ENCODE data around the gene RASAL2. TPM values are rescaled to one million over a fixed set of nuclear protein-coding genes. Genes with fewer than 3 reads are reported as not detected.
"Not testable (repeated sequence)": the region's sequence is repeated elsewhere in the genome, so short reads cannot be mapped to it uniquely, and the experiment has no call there.

The RASAL2 gene
- total and polyA plus RNA-seq, 12 donors = 2.4 to 31.5 (median 15.0) TPM

DNA sequence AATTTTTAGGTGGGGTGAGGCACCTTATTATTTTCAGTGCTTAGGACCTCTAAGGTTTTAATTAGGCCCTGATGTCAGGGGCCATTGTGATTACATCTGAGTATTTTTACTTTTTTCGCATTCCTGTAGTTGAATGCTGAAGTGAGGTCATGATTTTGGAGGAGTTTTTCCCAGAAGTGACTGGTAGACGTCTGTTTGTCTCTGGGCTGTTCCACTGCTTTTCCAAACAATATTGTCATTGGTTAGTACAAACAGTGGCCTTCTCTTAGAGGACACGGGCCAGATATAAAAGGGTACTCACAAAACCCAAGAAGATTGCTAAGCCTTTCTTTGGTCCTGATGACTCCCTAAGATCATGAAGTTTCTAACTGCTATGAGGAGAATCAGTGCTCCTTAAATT lies 7.6 kb upstream of the RASAL2 start:
- no peak overlapping the region for H3K27ac ChIP-seq

DNA sequence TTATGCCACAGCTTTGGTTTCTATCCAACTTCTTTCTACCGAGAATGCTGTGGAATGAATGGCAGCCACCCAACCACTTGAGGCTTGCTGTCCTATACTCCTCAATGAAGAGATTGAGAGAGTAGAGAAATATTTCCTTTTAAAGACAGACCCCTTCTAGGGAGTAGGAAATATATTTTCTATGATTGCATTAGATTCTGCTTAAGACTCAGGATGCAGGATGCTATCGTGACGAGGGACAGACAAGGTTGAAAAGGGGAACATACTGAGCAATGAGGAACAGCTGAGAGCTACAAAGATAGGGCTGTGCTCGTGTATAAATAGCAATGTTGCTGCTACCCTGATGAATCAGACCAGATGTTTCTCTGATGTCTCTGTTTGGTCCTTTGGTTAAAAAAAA lies 7.1 kb upstream of the RASAL2 start:
- no peak for TF ChIP-seq POLR2A (IDR thresholded peaks at IDR 0.05)
- no peak for TF ChIP-seq CTCF (IDR thresholded peaks at IDR 0.05)
- no peak overlapping the region for H3K27ac ChIP-seq
- no peaks in the 10 kb centered on the region for H3K4me1 ChIP-seq (replicated peaks in 1 of 2)
- no peaks in the 10 kb centered on the region for H3K36me3 ChIP-seq (replicated peaks in 1 of 2)
- intact Hi-C loops (cut with DNase I) = no loop called here
- DNase-seq = no peak
- no peak overlapping the region for H3K4me3 ChIP-seq
- H3K27me3 ChIP-seq = no peaks in the 10 kb centered on the region
- WGBS, 4 donors = 42 to 57% (median 51%) methylated on average over 4 of the region's 4 CpGs
- H3K9me3 ChIP-seq (replicated peaks in 1 of 3) = no peaks in the 10 kb centered on the region

More for the DNA sequence above, 7.6 kb upstream of the RASAL2 start:
- intact Hi-C loops (cut with DNase I) = no loop called here
- H3K4me3 ChIP-seq = no peak overlapping the region
- WGBS, 4 donors = 59 to 69% (median 66%) methylated on average over 3 of the region's 3 CpGs
- TF ChIP-seq CTCF (IDR thresholded peaks at IDR 0.05) = no peak
- no peak for TF ChIP-seq POLR2A (IDR thresholded peaks at IDR 0.05)
- H3K27me3 ChIP-seq = no peaks in the 10 kb centered on the region
- H3K4me1 ChIP-seq (replicated peaks in 1 of 2) = no peaks in the 10 kb centered on the region
- H3K36me3 ChIP-seq (replicated peaks in 1 of 2) = no peaks in the 10 kb centered on the region
- DNase-seq = no peak
- H3K9me3 ChIP-seq (replicated peaks in 1 of 3) = no peaks in the 10 kb centered on the region

DNA sequence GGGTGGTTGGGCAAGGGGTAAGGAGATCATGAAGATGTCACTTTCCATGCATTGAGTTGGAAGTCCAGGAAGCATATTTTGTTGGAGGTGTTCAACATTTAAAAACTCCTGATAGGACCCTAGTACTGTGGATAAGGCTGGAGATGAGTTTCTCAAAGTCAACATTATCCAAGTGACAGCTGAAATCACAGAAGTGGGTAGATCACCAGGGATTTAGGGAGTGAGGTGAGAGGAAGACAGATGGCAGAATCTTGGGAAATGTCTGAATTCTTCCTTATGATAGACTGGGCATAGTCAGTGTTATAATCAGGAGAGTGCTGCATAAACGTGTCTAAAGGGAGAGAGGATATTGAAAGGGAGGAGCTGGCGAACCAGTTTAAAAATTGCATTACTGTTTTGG lies 5.3 kb upstream of the RASAL2 start:
- no peaks in the 10 kb centered on the region for H3K36me3 ChIP-seq (replicated peaks in 1 of 2)
- WGBS, 4 donors = 83 to 94% (median 86%) methylated on average over 2 of the region's 2 CpGs
- H3K4me1 ChIP-seq (replicated peaks in 1 of 2) = peaks cover 3 to 4% of the 10 kb centered on the region in 2 donors
- intact Hi-C loops (cut with DNase I) = no loop called here
- no peak overlapping the region for H3K27ac ChIP-seq
- H3K27me3 ChIP-seq = no peaks in the 10 kb centered on the region
- TF ChIP-seq POLR2A (IDR thresholded peaks at IDR 0.05) = no peak
- no peak overlapping the region for H3K4me3 ChIP-seq
- no peaks in the 10 kb centered on the region for H3K9me3 ChIP-seq (replicated peaks in 1 of 3)
- DNase-seq = no peak

DNA sequence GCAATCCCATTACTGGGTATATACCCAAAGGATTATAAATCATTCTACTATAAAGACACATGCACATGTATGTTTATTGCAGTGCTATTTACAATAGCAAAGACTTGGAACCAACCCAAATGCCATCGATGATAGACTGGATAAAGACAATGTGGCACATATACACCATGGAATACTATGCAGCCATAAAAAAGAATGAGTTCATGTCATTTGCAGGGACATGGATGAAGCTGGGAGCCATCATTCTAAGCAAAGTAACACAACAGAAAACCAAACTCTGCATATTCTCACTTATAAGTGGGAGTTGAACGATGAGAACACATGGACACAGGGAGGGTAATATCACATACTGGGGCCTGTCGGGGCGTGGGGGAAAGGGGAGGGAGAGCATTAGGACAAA lies 2.5 kb upstream of the RASAL2 start:
- 93 to 97% (median 96%) methylated on average over 4 of the region's 4 CpGs for WGBS, 4 donors
- not testable (repeated sequence) for H3K36me3 ChIP-seq (replicated peaks in 1 of 2); H3K27ac ChIP-seq; H3K4me3 ChIP-seq; H3K27me3 ChIP-seq; H3K9me3 ChIP-seq (replicated peaks in 1 of 3); DNase-seq
- H3K4me1 ChIP-seq (replicated peaks in 1 of 2) = peaks cover 3 to 18% of the 10 kb centered on the region in 2 donors
- intact Hi-C loops (cut with DNase I) = loop anchor here in 1 of 2 donors (5.0 kb wide), 1 partner anchor 54 kb away; no protein-coding TSS in a partner anchor

- 83 to 85% (median 84%) methylated on average over 3 of the region's 3 CpGs for WGBS, 4 donors
- Histone ChIP-seq H3K4me1 (replicated peaks in 1 of 2) (peaks cover 3 to 18% of the 10 kb centered on the region in 2 donors), H3K4me3 (no peak overlapping the region), H3K27ac (no peak overlapping the region), H3K36me3 (replicated peaks in 1 of 2) (no peaks in the 10 kb centered on the region), H3K27me3 (no peaks in the 10 kb centered on the region), H3K9me3 (replicated peaks in 1 of 3) (no peaks in the 10 kb centered on the region)
- intact Hi-C loops (cut with DNase I) = loop anchor here in 1 of 2 donors (5.0 kb wide), 1 partner anchor 55 kb away; no protein-coding TSS in a partner anchor
- TF ChIP-seq POLR2A (IDR thresholded peaks at IDR 0.05) = no peak
- no peak for TF ChIP-seq CTCF (IDR thresholded peaks at IDR 0.05)
- DNase-seq = no peak
Observed at GRCh38 chr1:178091986-178092745, 1.7 kb upstream of the RASAL2 start.

Measured in adrenal gland (tissue), 12 donors.